ENCODE data around the gene PLCG1. TPM values are rescaled to one million over a fixed set of nuclear protein-coding genes. Genes with fewer than 3 reads are reported as not detected.

PLCG1 gene
- total RNA-seq, 1 experiment from 2014 or later = 64.1 TPM

DNA sequence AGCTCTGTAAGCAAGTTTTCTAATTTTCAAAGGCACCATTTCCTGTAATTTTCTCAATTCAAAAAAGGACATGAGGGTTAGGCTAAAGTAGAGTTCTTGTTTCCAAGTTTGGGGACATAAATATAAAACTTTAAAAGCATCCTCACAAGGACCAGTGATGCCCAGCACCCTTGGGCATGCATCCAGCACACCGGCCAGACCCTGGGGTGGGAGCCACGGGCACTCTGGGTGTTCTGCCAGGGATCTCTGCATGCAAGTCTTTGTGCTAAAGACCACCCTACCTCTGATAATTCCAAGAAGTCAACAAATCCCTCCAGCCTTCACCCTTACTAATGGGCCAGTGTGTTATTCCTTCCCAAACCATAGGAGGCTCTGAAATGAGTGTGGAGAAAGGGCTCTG is 46.5 kb downstream of the PLCG1 start:
- no peak for DNase-seq
- intact Hi-C loops (cut with micrococcal nuclease; ENCODE audit: unreplicated experiment) = no loop called here
- Histone ChIP-seq H3F3A (ENCODE audit: insufficient read depth, low read depth) (no peaks in the 10 kb centered on the region), H3K4me2 (no peak overlapping the region), H4K20me1 (ENCODE audit: insufficient read depth) (no peaks in the 10 kb centered on the region), H3K9me2 (ENCODE audit: insufficient read depth) (no peaks in the 10 kb centered on the region), H3K27me3 (ENCODE audit: insufficient read depth, low read depth) (no peaks in the 10 kb centered on the region), H3K4me1 (replicated peaks; ENCODE audit: insufficient read depth) (no peaks in the 10 kb centered on the region), H3K9me3 (ENCODE audit: insufficient read depth, low read depth) (no peaks in the 10 kb centered on the region), H2AFZ (no peak overlapping the region), H3K36me3 (ENCODE audit: low read depth) (no peaks in the 10 kb centered on the region), H3K27ac (no peak overlapping the region), H3K4me3 (no peak overlapping the region), H3K79me2 (ENCODE audit: low read depth) (no peaks in the 10 kb centered on the region)
- ChIA-PET CTCF (interaction anchor here (0.6 kb wide), 1 partner anchor 551 kb away, joined by 3 read pairs; no protein-coding TSS in a partner anchor), POLR2A (ENCODE audit: unreplicated experiment) (no interaction called here)
- no TSS peak for BruUV-seq (replicated peaks)
- TF ChIP-seq CTCF (conservative IDR thresholded peaks at IDR 0.05) = no peak
- TF ChIP-seq EZH2 (IDR thresholded peaks at IDR 0.05; ENCODE audit: low read depth) = no peak

GRCh38 chr20:41185013-41185757 is 47.8 kb downstream of the PLCG1 start:
- no peaks in the 10 kb centered on the region for H3F3A ChIP-seq (ENCODE audit: insufficient read depth, low read depth)
- H3K79me2 ChIP-seq (ENCODE audit: low read depth) = no peaks in the 10 kb centered on the region
- no peak overlapping the region for H3K4me3 ChIP-seq
- H3K9me2 ChIP-seq (ENCODE audit: insufficient read depth) = no peaks in the 10 kb centered on the region
- no peak for DNase-seq
- H3K36me3 ChIP-seq (ENCODE audit: low read depth) = no peaks in the 10 kb centered on the region
- no peak overlapping the region for H3K4me2 ChIP-seq
- H2AFZ ChIP-seq = no peak overlapping the region
- no peaks in the 10 kb centered on the region for H4K20me1 ChIP-seq (ENCODE audit: insufficient read depth)
- CTCF ChIA-PET = no interaction called here
- POLR2A ChIA-PET (ENCODE audit: unreplicated experiment) = no interaction called here
- TF ChIP-seq EZH2 (IDR thresholded peaks at IDR 0.05; ENCODE audit: low read depth) (no peak), CTCF (conservative IDR thresholded peaks at IDR 0.05) (no peak)
- H3K27me3 ChIP-seq (ENCODE audit: insufficient read depth, low read depth) = no peaks in the 10 kb centered on the region
- BruUV-seq (replicated peaks) = no TSS peak
- H3K27ac ChIP-seq = no peak overlapping the region
- 0 out of 2 replicates have a peak, but pooled peaks cover under 1% of the 10 kb centered on the region for H3K9me3 ChIP-seq (ENCODE audit: insufficient read depth, low read depth)
- intact Hi-C loops (cut with micrococcal nuclease; ENCODE audit: unreplicated experiment) = no loop called here
- H3K4me1 ChIP-seq (replicated peaks; ENCODE audit: insufficient read depth) = no peaks in the 10 kb centered on the region

- Histone ChIP-seq H3K4me2 (no peak overlapping the region), H3K36me3 (ENCODE audit: low read depth) (no peaks in the 10 kb centered on the region), H2AFZ (no peak overlapping the region), H3K79me2 (ENCODE audit: low read depth) (no peaks in the 10 kb centered on the region), H3F3A (ENCODE audit: insufficient read depth, low read depth) (no peaks in the 10 kb centered on the region), H3K9me2 (ENCODE audit: insufficient read depth) (no peaks in the 10 kb centered on the region), H3K4me3 (no peak overlapping the region), H3K27ac (no peak overlapping the region), H4K20me1 (ENCODE audit: insufficient read depth) (no peaks in the 10 kb centered on the region), H3K4me1 (replicated peaks; ENCODE audit: insufficient read depth) (no peaks in the 10 kb centered on the region), H3K9me3 (ENCODE audit: insufficient read depth, low read depth) (0 out of 2 replicates have a peak, but pooled peaks cover 4% of the 10 kb centered on the region), H3K27me3 (ENCODE audit: insufficient read depth, low read depth) (no peaks in the 10 kb centered on the region)
- TF ChIP-seq EZH2 (IDR thresholded peaks at IDR 0.05; ENCODE audit: low read depth) (no peak), CTCF (conservative IDR thresholded peaks at IDR 0.05) (no peak)
- intact Hi-C loops (cut with micrococcal nuclease; ENCODE audit: unreplicated experiment) = no loop called here
- POLR2A ChIA-PET (ENCODE audit: unreplicated experiment) = no interaction called here
- no peak for DNase-seq
- BruUV-seq (replicated peaks) = no TSS peak
- CTCF ChIA-PET = interaction anchor here (0.7 kb wide), 1 partner anchor 152 kb away, joined by 12 read pairs; no protein-coding TSS in a partner anchor
Measured at GRCh38 chr20:41187668-41188067, 50.3 kb downstream of the PLCG1 start.
